Natural killer cell (primary cell): Measurements from ENCODE around the gene EIF2AK3. TPM values are rescaled to one million over a fixed set of nuclear protein-coding genes. Genes with fewer than 3 reads are reported as not detected.

Source experiments
- ATAC-seq, 3 donors: fragments of 150-1000 bp in 2 of 3; fragments of 200-7000 bp in 1 of 3; cut with Tn5 transposase; 1 replicate in 1 of 3; 2 replicates in 2 of 3; pipeline ENCODE4 v1.10.0; 2021; ENCODE audit warnings: mild to moderate bottlenecking in 2 of 3, moderate library complexity in 2 of 3
- DNase-seq, 2 donors: peaks; one replicate each; pipeline versions ENCODE4 v3.0.0 to v3.0.0-alpha.2; 2013 to 2021; ENCODE audit warnings: mixed read lengths in 1 of 2
- H3K27ac ChIP-seq: one replicate; pipeline ENCODE4 v1.5.1; 2013; ENCODE audit warnings: mild to moderate bottlenecking, low read length
- H3K27me3 ChIP-seq: one replicate; pipeline ENCODE4 v1.6.1; 2013; ENCODE audit warnings: low read length; ENCODE audit not compliant: control insufficient read depth, insufficient read depth
- H3K36me3 ChIP-seq: one replicate; pipeline ENCODE4 v1.6.1; 2013; ENCODE audit warnings: low read length; ENCODE audit not compliant: control insufficient read depth, insufficient read depth
- H3K4me1 ChIP-seq: one replicate; pipeline ENCODE4 v1.6.1; 2013; ENCODE audit warnings: low read length; ENCODE audit not compliant: control insufficient read depth, insufficient read depth
- H3K4me3 ChIP-seq: one replicate; pipeline ENCODE4 v1.5.1; 2013; ENCODE audit warnings: low read length
- H3K9me3 ChIP-seq: one replicate; pipeline ENCODE4 v1.6.1; 2013; ENCODE audit warnings: low read length; ENCODE audit not compliant: control insufficient read depth, insufficient read depth
- H3K27ac Mint-ChIP-seq, 2 donors: one replicate each; pipeline ENCODE4 v1.8.0; 2022; ENCODE audit warnings: mild to moderate bottlenecking in 2 of 2, mixed read lengths in 2 of 2, moderate library complexity in 1 of 2
- H3K27me3 Mint-ChIP-seq, 2 donors: one replicate each; pipeline ENCODE4 v1.8.0; 2022; ENCODE audit warnings: low read depth in 2 of 2, mixed read lengths in 2 of 2
- H3K36me3 Mint-ChIP-seq: one replicate; pipeline ENCODE4 v1.8.0; 2022; ENCODE audit warnings: mixed read lengths
- H3K4me1 Mint-ChIP-seq, 2 donors: one replicate each; pipeline ENCODE4 v1.8.0; 2022; ENCODE audit warnings: mixed read lengths in 2 of 2
- H3K4me3 Mint-ChIP-seq: one replicate; pipeline ENCODE4 v1.8.0; 2022; ENCODE audit warnings: mild to moderate bottlenecking, moderate library complexity, mixed read lengths
- H3K9me3 Mint-ChIP-seq, 2 donors: one replicate each; pipeline ENCODE4 v1.8.0; 2022; ENCODE audit warnings: mixed read lengths in 2 of 2
- CTCF ChIP-seq: fragments of 200-600 bp; IDR thresholded peaks from one replicate; pipeline ENCODE4 v1.8.0; 2022; ENCODE audit warnings: antibody characterized with exemption
- WGBS: methylation state at CpG from one replicate; pipeline ENCODE4 v1.1.7; 2013; ENCODE audit warnings: missing lambda C conversion rate; ENCODE audit not compliant: insufficient coverage; 5-methylcytosine and 5-hydroxymethylcytosine counted together
- intact Hi-C: fragments of 100-400 bp; cut with micrococcal nuclease; formaldehyde crosslinking; loops from one replicate; pipeline ENCODE4 v1.14.2; 2022
- total RNA-seq, 4 donors: library from RNA; stranded (reverse); fragments of 120-200 nt in 1 of 4; gene quantifications; one replicate each; pipeline versions ENCODE4 v1.2.3 to v1.2.4, GENCODE V29; 2013 to 2022

The EIF2AK3 gene
- total RNA-seq, 3 donors from 2014 or later (not counting 1 experiment from before 2014, with no cell fraction given): 29.9 to 43.7 (median 33.4) TPM

- H3K4me1 Mint-ChIP-seq: peaks cover 17 to 23% of the 10 kb centered on the region in 2 donors
- TF ChIP-seq CTCF: no peak
- no peaks in the 10 kb centered on the region for H3K4me1 ChIP-seq
- peak overlapping the region; percentile 24 for H3K27ac ChIP-seq
- no peaks in the 10 kb centered on the region for H3K9me3 ChIP-seq
- H3K27ac Mint-ChIP-seq: peak overlapping the region; percentile 11 to 58
- intact Hi-C loops: no loop called here
- no peak overlapping the region for H3K4me3 Mint-ChIP-seq
- H3K36me3 Mint-ChIP-seq: no peaks in the 10 kb centered on the region
- no peak for DNase-seq
- no peaks in the 10 kb centered on the region for H3K27me3 ChIP-seq
- no peak for ATAC-seq
- H3K27me3 Mint-ChIP-seq: no peaks in the 10 kb centered on the region
- no peaks in the 10 kb centered on the region for H3K9me3 Mint-ChIP-seq
- H3K4me3 ChIP-seq: no peak overlapping the region
- WGBS: 89% methylated on average over 1 of the region's 3 CpGs
- H3K36me3 ChIP-seq: peaks cover 2% of the 10 kb centered on the region
Measured at GRCh38 chr2:88606371-88607030, 20.8 kb downstream of the EIF2AK3 start.

- Histone ChIP-seq H3K27me3 (no peaks in the 10 kb centered on the region), H3K9me3 (no peaks in the 10 kb centered on the region), H3K4me3 (no peak overlapping the region), H3K36me3 (no peaks in the 10 kb centered on the region), H3K27ac (no peak overlapping the region), H3K4me1 (no peaks in the 10 kb centered on the region)
- Mint-ChIP-seq H3K4me3 (no peak overlapping the region), H3K4me1 (peaks cover 39 to 42% of the 10 kb centered on the region in 2 donors), H3K27ac (no peak overlapping the region), H3K27me3 (no peaks in the 10 kb centered on the region), H3K9me3 (no peaks in the 10 kb centered on the region), H3K36me3 (no peaks in the 10 kb centered on the region)
- DNase-seq: no peak
- 94% methylated on average over 4 of the region's 4 CpGs for WGBS
- intact Hi-C loops: no loop called here
- no peak for TF ChIP-seq CTCF
- no peak for ATAC-seq
Measured at GRCh38 chr2:88603146-88603545, 24.1 kb downstream of the EIF2AK3 start.

GRCh38 chr2:88602022-88602421 lies 25.2 kb downstream of the EIF2AK3 start:
- Mint-ChIP-seq H3K27ac (peak overlapping the region in 1 of 2 donors; percentile 46), H3K27me3 (no peaks in the 10 kb centered on the region), H3K4me1 (peaks cover 42 to 49% of the 10 kb centered on the region in 2 donors), H3K9me3 (no peaks in the 10 kb centered on the region), H3K4me3 (no peak overlapping the region), H3K36me3 (no peaks in the 10 kb centered on the region)
- no peak for DNase-seq
- ATAC-seq: no peak
- no peaks in the 10 kb centered on the region for H3K36me3 ChIP-seq
- H3K4me3 ChIP-seq: no peak overlapping the region
- H3K27ac ChIP-seq: no peak overlapping the region
- H3K27me3 ChIP-seq: no peaks in the 10 kb centered on the region
- intact Hi-C loops: no loop called here
- no peaks in the 10 kb centered on the region for H3K9me3 ChIP-seq
- 97% methylated on average over 4 of the region's 4 CpGs for WGBS
- H3K4me1 ChIP-seq: no peaks in the 10 kb centered on the region
- TF ChIP-seq CTCF: no peak

GRCh38 chr2:88601286-88601685 lies 26.0 kb downstream of the EIF2AK3 start:
- Mint-ChIP-seq H3K9me3 (no peaks in the 10 kb centered on the region), H3K27ac (peak overlapping the region; percentile 47 to 73), H3K4me1 (peaks cover 42 to 51% of the 10 kb centered on the region in 2 donors), H3K36me3 (no peaks in the 10 kb centered on the region), H3K4me3 (no peak overlapping the region), H3K27me3 (no peaks in the 10 kb centered on the region)
- 92% methylated on average over 2 of the region's 2 CpGs for WGBS
- ATAC-seq: no peak
- H3K4me3 ChIP-seq: no peak overlapping the region
- H3K36me3 ChIP-seq: no peaks in the 10 kb centered on the region
- intact Hi-C loops: no loop called here
- peak overlapping the region; percentile 85 for H3K27ac ChIP-seq
- H3K27me3 ChIP-seq: no peaks in the 10 kb centered on the region
- H3K9me3 ChIP-seq: no peaks in the 10 kb centered on the region
- no peaks in the 10 kb centered on the region for H3K4me1 ChIP-seq
- TF ChIP-seq CTCF: no peak
- DNase-seq: no peak
